Panc1 (cell line): ENCODE measurements around the gene ANKRD33B.

Experiments
- POLR2AphosphoS5 ChIP-seq: IDR thresholded peaks from 2 replicates; pipeline ENCODE4 v1.6.1; 2012; ENCODE audit warnings: mild to moderate bottlenecking, low read depth, low read length, moderate library complexity
- TF ChIP-seq, protein P1 (sequence below): fragments of 450-650 bp; IDR thresholded peaks from 2 replicates; pipeline ENCODE4 v1.5.1; 2017; ENCODE audit warnings: mild to moderate bottlenecking

- TF ChIP-seq, protein P1, sequence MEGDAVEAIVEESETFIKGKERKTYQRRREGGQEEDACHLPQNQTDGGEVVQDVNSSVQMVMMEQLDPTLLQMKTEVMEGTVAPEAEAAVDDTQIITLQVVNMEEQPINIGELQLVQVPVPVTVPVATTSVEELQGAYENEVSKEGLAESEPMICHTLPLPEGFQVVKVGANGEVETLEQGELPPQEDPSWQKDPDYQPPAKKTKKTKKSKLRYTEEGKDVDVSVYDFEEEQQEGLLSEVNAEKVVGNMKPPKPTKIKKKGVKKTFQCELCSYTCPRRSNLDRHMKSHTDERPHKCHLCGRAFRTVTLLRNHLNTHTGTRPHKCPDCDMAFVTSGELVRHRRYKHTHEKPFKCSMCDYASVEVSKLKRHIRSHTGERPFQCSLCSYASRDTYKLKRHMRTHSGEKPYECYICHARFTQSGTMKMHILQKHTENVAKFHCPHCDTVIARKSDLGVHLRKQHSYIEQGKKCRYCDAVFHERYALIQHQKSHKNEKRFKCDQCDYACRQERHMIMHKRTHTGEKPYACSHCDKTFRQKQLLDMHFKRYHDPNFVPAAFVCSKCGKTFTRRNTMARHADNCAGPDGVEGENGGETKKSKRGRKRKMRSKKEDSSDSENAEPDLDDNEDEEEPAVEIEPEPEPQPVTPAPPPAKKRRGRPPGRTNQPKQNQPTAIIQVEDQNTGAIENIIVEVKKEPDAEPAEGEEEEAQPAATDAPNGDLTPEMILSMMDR = no peak
- no peak for TF ChIP-seq POLR2AphosphoS5
These were observed 26.5 kb downstream of the ANKRD33B start for GRCh38 chr5:10590226-10590999.
